IMR-90 (cell line): ENCODE data around the gene ANXA1. TPM values are rescaled to one million over a fixed set of nuclear protein-coding genes. Genes with fewer than 3 reads are reported as not detected.

ENCODE experiments used
- ATAC-seq: fragments of 200-7000 bp; cut with Tn5 transposase; 2 replicates; pipeline ENCODE4 v1.9.1; 2020; ENCODE audit warnings: low read depth, mild to moderate bottlenecking, moderate library complexity
- BruUV-seq: library from RNA; stranded (reverse); fragments of 400-500 nt; replicated peaks from 2 replicates; lab custom pipeline; 2021; lab: Mats Ljungman, UMichigan
- CTCF ChIA-PET: fragments of 300-600 bp; formaldehyde crosslinking; extraction: SDS; loops from one replicate; lab custom pipeline; 2021; ENCODE audit warnings: antibody characterized with exemption; lab: Yijun Ruan, JAX
- POLR2A ChIA-PET: fragments of 300-600 bp; sonication (Branson Sonifier 250); formaldehyde crosslinking; loops from one replicate; lab custom pipeline; 2022; ENCODE audit warnings: antibody characterized with exemption; ENCODE audit not compliant: unreplicated experiment; lab: Charles Lee
- DNase-seq: peaks from one replicate; pipeline ENCODE4 v3.0.0; 2013
- H2AFZ ChIP-seq: replicated peaks from 2 replicates; pipeline ENCODE3; 2013; ENCODE audit warnings: low read length, mild to moderate bottlenecking; ENCODE audit not compliant: poor library complexity
- H2AK5ac ChIP-seq: 2 replicates; pipeline ENCODE4 v1.6.1; 2013; ENCODE audit warnings: low read depth, low read length, inconsistent platforms
- H2AK9ac ChIP-seq: replicated peaks from 2 replicates; pipeline ENCODE3; 2013; ENCODE audit warnings: mild to moderate bottlenecking, low read depth, low read length, moderate library complexity; ENCODE audit not compliant: poor library complexity
- H2BK120ac ChIP-seq: 2 replicates; pipeline ENCODE4 v1.6.1; 2013; ENCODE audit warnings: low read depth, low read length, inconsistent platforms
- H2BK15ac ChIP-seq: 3 replicates; pipeline ENCODE4 v1.6.1; 2013; ENCODE audit warnings: low read depth, low read length, inconsistent platforms
- H2BK20ac ChIP-seq: 2 replicates; pipeline ENCODE4 v1.6.1; 2013; ENCODE audit warnings: low read depth, mild to moderate bottlenecking, inconsistent platforms, low read length, moderate library complexity
- H2BK5ac ChIP-seq: 2 replicates; pipeline ENCODE4 v1.6.1; 2013; ENCODE audit warnings: mild to moderate bottlenecking, low read depth, low read length, inconsistent platforms; ENCODE audit not compliant: poor library complexity, severe bottlenecking
- H3K14ac ChIP-seq: replicated peaks from 2 replicates; pipeline ENCODE4 v1.6.1; 2013; ENCODE audit warnings: low read depth, low read length, inconsistent platforms
- H3K18ac ChIP-seq: 2 replicates; pipeline ENCODE4 v1.6.1; 2013; ENCODE audit warnings: low read depth, low read length, control low read depth
- H3K23ac ChIP-seq: 2 replicates; pipeline ENCODE4 v1.6.1; 2013; ENCODE audit warnings: low read depth, low read length, inconsistent platforms
- H3K27ac ChIP-seq: 2 replicates; pipeline ENCODE4 v1.5.1; 2013; ENCODE audit warnings: mild to moderate bottlenecking, control low read depth, low read length; ENCODE audit not compliant: insufficient read depth
- H3K27me3 ChIP-seq: 2 replicates; pipeline ENCODE4 v1.6.1; 2013; ENCODE audit warnings: low read length; ENCODE audit not compliant: control insufficient read depth, insufficient read depth
- H3K36me3 ChIP-seq: 2 replicates; pipeline ENCODE4 v1.6.1; 2013; ENCODE audit warnings: low read length, mixed read lengths; ENCODE audit not compliant: control insufficient read depth, insufficient read depth
- H3K4ac ChIP-seq: 2 replicates; pipeline ENCODE4 v1.6.1; 2013; ENCODE audit warnings: low read depth, low read length, inconsistent platforms
- H3K4me1 ChIP-seq: 2 replicates; pipeline ENCODE4 v1.6.1; 2013; ENCODE audit warnings: low read length, mixed read lengths; ENCODE audit not compliant: control insufficient read depth, insufficient read depth
- H3K4me2 ChIP-seq: 2 replicates; pipeline ENCODE4 v1.6.1; 2013; ENCODE audit warnings: low read depth, mild to moderate bottlenecking, control low read depth, low read length, moderate library complexity
- H3K4me3 ChIP-seq: 2 replicates; pipeline ENCODE4 v1.5.1; 2013; ENCODE audit warnings: low read depth, mild to moderate bottlenecking, control low read depth, low read length, moderate library complexity; ENCODE audit not compliant: insufficient read depth
- H3K56ac ChIP-seq: 2 replicates; pipeline ENCODE4 v1.6.1; 2013; ENCODE audit warnings: low read length, inconsistent platforms; ENCODE audit not compliant: insufficient read depth; ENCODE audit errors: extremely low read depth
- H3K79me1 ChIP-seq, 2 experiments: 2 replicates each; pipeline ENCODE4 v1.6.1; 2013; ENCODE audit warnings: low read length in 2 of 2, inconsistent platforms in 1 of 2, low read depth in 1 of 2
- H3K9ac ChIP-seq: 2 replicates; pipeline ENCODE4 v1.6.1; 2013; ENCODE audit warnings: low read depth, low read length, control low read depth
- H3K9me1 ChIP-seq: 2 replicates; pipeline ENCODE4 v1.6.1; 2013; ENCODE audit warnings: low read length, inconsistent platforms; ENCODE audit not compliant: insufficient read depth
- H3K9me3 ChIP-seq: 2 replicates; pipeline ENCODE4 v1.6.1; 2013; ENCODE audit warnings: low read length; ENCODE audit not compliant: control insufficient read depth, insufficient read depth
- H4K20me1 ChIP-seq: 2 replicates; pipeline ENCODE4 v1.6.1; 2013; ENCODE audit warnings: low read length, inconsistent platforms; ENCODE audit not compliant: insufficient read depth
- H4K5ac ChIP-seq: 2 replicates; pipeline ENCODE4 v1.6.1; 2013; ENCODE audit warnings: mild to moderate bottlenecking, low read depth, low read length, control low read depth
- H4K8ac ChIP-seq, 2 experiments: 2 replicates each; pipeline ENCODE4 v1.6.1; 2013; ENCODE audit warnings: low read depth in 2 of 2, low read length in 2 of 2, control low read depth in 1 of 2, inconsistent platforms in 1 of 2
- H4K91ac ChIP-seq: 2 replicates; pipeline ENCODE4 v1.6.1; 2013; ENCODE audit warnings: low read depth, low read length, inconsistent platforms; ENCODE audit not compliant: insufficient read depth
- POLR2A ChIP-seq: IDR thresholded peaks from 2 replicates; pipeline ENCODE4 v1.6.1; 2012; ENCODE audit warnings: mild to moderate bottlenecking, low read depth, low read length
- RFX5 ChIP-seq: IDR thresholded peaks from 2 replicates; pipeline ENCODE4 v1.8.0; 2012; ENCODE audit warnings: low read depth, mild to moderate bottlenecking, low read length, moderate library complexity
- WGBS, 2 experiments: methylation state at CpG; one replicate each; pipeline versions ENCODE4 v1.1.5 to v1.1.7; 2013; ENCODE audit warnings: missing lambda C conversion rate in 2 of 2; ENCODE audit not compliant: insufficient read length in 1 of 2; ENCODE audit errors: extremely low coverage in 2 of 2; 5-methylcytosine and 5-hydroxymethylcytosine counted together
- dilution Hi-C: fragments of 300-500 bp; cut with HindIII; formaldehyde crosslinking; loops from one replicate; pipeline ENCODE4 v1.14.3; 2018; ENCODE audit warnings: low sequenced_read_pairs; ENCODE audit not compliant: unreplicated experiment
- in situ Hi-C: fragments of 300-500 bp; cut with MboI; formaldehyde crosslinking; loops from 3 replicates; pipeline ENCODE4 v1.14.3; 2019; ENCODE audit warnings: low sequenced_read_pairs, inconsistent platforms, mixed read lengths
- intact Hi-C: fragments of 100-400 bp; cut with micrococcal nuclease; formaldehyde crosslinking; loops from 2 replicates; pipeline ENCODE4 v1.10.0; 2022
- polyA plus RNA-seq, 3 experiments: library from polyadenylated mRNA; depleted of rRNA; stranded (reverse); fragments of >200 nt; gene quantifications; 2 replicates each; pipeline ENCODE4 v1.2.3, GENCODE V29; 2012; ENCODE audit warnings: low replicate concordance in 1 of 3
- total RNA-seq: library from RNA; depleted of rRNA; stranded (reverse); fragments of >200 nt; gene quantifications from 2 replicates; pipeline ENCODE4 v1.2.3, GENCODE V29; 2012

Gene ANXA1
- total and polyA plus RNA-seq, 2 of the 4 experiments (the other 2 are of a cell fraction): 520 to 583 TPM

DNA sequence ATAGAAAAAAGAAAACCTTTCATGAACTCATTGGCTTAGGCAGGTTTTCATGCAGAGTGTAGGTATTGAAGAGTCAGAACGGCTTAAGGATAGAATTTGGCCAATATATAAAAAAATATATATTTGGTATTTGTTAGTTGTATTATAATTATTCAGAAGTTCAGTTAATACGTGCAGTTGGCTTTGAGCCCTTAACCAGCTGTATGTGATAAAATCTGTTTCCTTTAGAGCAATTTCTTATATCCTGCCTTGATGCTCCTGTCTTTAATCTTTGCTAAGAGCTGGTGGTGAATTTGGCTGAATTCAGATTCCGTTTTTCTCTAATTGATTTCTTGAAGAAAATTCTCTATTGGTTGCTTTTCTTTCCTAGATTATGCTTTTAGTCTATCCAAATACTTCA lies 3.7 kb downstream of the ANXA1 start:
- no peak overlapping the region for H2AFZ ChIP-seq
- no peak overlapping the region for H2AK9ac ChIP-seq
- BruUV-seq: no TSS peak
- H2BK5ac ChIP-seq: no peak overlapping the region
- WGBS, 2 experiments: no CpG with 5 or more reads among the region's 3 CpGs
- in situ Hi-C loops (no loop called here), dilution Hi-C loops (no loop called here), intact Hi-C loops (no loop called here)
- no peak for ATAC-seq
- no peak overlapping the region for H3K56ac ChIP-seq
- no peak overlapping the region for H3K14ac ChIP-seq
- H3K79me1 ChIP-seq: peaks cover 15 to 38% of the 10 kb centered on the region in 2 experiments
- peaks cover 15% of the 10 kb centered on the region for H3K36me3 ChIP-seq
- no peak overlapping the region for H3K27ac ChIP-seq
- peak; percentile 49; the same call in 1 of the 2 replicates for TF ChIP-seq POLR2A
- no peak for TF ChIP-seq RFX5
- H2AK5ac ChIP-seq: no peak overlapping the region
- H4K8ac ChIP-seq: no peak overlapping the region
- POLR2A ChIA-PET: interaction anchor here (1.4 kb wide), 1 partner anchor 22 kb away, joined by 3 read pairs; no protein-coding TSS in a partner anchor
- no peaks in the 10 kb centered on the region for H3K9me3 ChIP-seq
- H3K27me3 ChIP-seq: no peaks in the 10 kb centered on the region
- no peak overlapping the region for H3K4me3 ChIP-seq
- 0 out of 2 replicates have a peak overlapping the region, but pooled peaks have one; percentile 34 for H3K4me2 ChIP-seq
- H3K9me1 ChIP-seq: no peaks in the 10 kb centered on the region; the same call in none of the 2 replicates
- CTCF ChIA-PET: interaction anchor here (0.6 to 1.3 kb wide), 3 partner anchors 17 to 48 kb away, joined by 3 to 6 read pairs (median 4); no protein-coding TSS in a partner anchor
- no peak for DNase-seq
- no peak overlapping the region for H3K18ac ChIP-seq
- peaks cover 7% of the 10 kb centered on the region for H3K4me1 ChIP-seq
- H4K91ac ChIP-seq: no peak overlapping the region
- H2BK15ac ChIP-seq: no peak overlapping the region
- no peak overlapping the region for H3K23ac ChIP-seq
- no peak overlapping the region for H2BK20ac ChIP-seq
- peaks cover 22% of the 10 kb centered on the region; the same call in 1 of the 2 replicates for H4K20me1 ChIP-seq
- H4K5ac ChIP-seq: no peak overlapping the region
- H2BK120ac ChIP-seq: no peak overlapping the region
- no peak overlapping the region for H3K4ac ChIP-seq
- no peak overlapping the region for H3K9ac ChIP-seq
